RPMI7951 (cell line): ENCODE results near the gene RGMA. TPM values are rescaled to one million over a fixed set of nuclear protein-coding genes. Genes with fewer than 3 reads are reported as not detected.
A peak's percentile ranks its signal among the peaks of the same experiment; 100 is the strongest.

Experiments used
- DNase-seq: peaks from one replicate; pipeline ENCODE4 v3.0.0-alpha.2; 2012; ENCODE audit warnings: low read depth
- total RNA-seq: library from RNA; depleted of rRNA; stranded (reverse); fragments of >200 nt; shearing (Covaris generic); gene quantifications from 2 replicates; pipeline ENCODE4 v1.2.3, GENCODE V29; 2014; rRNA removed

Gene RGMA
- total RNA-seq, 1 experiment from 2014 or later = not detected

DNA sequence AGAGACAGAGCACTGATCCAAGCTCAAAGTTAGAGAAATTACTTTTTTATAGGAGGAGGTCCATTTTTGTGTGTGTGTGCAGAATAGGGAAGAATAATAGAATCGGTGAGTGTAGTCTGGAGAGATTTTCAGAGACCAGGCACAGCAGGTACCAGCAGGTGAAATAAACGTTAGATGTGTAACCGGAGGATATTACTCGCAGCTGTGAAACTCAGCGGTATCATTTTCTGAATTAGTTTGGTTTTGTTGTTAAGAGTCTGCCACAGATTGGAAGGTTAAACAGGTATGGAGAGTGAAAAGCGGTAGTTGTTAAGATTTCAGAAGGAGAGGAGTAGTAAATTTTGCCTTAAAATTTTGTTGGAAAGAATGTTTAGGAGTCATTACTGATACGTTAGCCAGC lies 69.9 kb downstream of the RGMA start:
- DNase-seq = no peak

DNA sequence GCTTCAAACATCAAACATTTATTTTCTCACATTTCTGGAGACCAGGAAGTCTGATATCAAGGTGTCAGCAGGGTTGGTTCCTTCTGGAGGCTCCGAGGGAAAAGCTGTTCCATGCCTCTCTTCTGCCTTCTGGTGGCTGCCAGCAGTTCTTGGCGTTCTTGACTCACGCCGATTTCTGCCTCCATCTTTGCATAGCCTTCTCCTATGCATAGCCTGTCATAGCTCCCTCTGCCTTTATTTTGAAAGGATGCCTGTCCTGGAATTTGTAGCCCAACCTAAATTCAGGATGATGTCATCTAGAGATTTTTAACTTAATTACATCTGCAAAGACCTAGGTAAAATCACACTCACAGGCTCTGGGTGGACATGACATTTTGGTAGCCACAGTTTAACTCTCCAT lies 70.4 kb downstream of the RGMA start:
- DNase-seq = no peak

- DNase-seq = no peak
These were observed 71.5 kb downstream of the RGMA start for GRCh38 chr15:93017526-93017925.

- no peak for DNase-seq
These were observed 76.2 kb downstream of the RGMA start for GRCh38 chr15:93012786-93013185.

GRCh38 chr15:93007994-93008393 lies 81.0 kb downstream of the RGMA start:
- no peak for DNase-seq

DNA sequence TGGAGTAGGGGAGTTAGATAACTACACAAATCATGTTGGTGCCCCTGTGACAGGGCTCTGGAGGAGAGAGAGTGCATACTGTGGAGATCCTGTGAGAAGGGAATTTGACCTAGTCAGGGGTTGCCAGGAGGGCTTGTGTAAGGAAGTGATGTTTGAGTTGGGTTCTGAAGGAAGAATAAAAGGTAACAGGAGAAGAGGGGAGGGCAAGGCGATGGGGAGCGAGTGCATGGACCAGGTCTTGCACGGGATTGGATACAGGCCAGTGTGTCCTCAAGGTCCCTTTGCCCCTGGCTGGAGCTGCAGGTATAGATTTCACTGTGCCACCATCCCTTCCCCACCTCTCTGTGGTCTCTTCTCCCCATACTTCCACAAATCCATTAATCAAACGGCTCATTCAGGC lies 83.9 kb downstream of the RGMA start:
- DNase-seq = no peak

DNA sequence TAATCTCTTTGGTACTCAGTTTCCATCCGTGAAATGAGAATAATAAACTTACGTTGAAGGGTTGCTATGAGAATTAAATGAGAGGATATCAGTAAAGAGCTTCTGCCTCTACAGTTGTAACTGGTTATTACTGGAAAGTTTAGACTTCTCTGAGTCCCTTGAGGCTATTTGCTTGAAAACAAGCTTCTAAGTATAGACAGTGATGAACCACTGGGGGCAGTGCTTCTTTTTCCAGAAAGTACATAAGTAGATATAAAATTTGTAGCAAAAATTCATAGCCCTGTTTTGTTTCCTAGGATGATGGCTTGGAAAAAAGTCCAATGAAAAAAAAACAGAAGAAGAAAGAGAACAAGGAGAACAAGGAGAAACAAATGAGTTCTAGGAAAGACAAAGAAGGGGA lies 87.1 kb downstream of the RGMA start:
- DNase-seq = peak; percentile 11

DNA sequence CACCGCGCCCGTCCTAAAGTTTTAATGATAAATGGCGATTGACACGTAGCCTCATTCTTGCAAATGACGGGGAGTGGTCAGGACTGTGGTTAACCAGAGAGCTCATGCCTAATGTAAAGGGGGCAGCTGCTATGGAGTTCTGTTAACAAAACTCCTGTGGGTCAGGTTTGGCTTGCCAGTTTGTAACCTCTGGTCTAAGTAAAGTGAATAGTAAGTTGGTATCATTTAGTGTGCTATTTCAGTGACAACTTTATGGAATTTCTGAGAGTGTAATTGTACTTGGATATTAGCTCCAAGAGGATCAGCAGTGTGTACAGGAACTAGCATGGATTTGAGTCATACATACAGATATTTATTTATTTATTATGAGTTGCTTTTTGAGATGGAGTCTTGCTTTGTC lies 87.9 kb downstream of the RGMA start:
- no peak for DNase-seq

DNA sequence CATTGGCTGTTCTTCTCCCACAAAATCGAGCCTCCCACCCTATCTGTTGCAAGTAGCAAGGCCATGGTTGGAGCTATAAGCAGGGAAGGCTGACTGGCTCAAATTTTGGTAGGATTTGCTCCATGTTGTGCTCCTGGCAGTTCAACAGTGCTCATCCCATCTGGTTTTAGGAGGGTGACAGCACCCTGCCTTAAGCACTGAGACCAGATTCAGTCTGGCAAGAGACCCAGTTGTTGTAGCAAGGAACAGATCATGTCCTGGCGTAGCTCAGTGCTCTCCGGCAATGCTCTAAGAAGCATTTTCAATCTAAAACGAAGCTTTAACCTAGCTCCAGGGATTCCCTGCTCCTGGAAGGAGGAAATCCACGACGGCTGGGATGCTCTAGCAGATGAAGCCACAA lies 91.2 kb downstream of the RGMA start:
- DNase-seq = no peak

- DNase-seq = no peak
These were observed 96.3 kb downstream of the RGMA start for GRCh38 chr15:92992720-92993119.

DNA sequence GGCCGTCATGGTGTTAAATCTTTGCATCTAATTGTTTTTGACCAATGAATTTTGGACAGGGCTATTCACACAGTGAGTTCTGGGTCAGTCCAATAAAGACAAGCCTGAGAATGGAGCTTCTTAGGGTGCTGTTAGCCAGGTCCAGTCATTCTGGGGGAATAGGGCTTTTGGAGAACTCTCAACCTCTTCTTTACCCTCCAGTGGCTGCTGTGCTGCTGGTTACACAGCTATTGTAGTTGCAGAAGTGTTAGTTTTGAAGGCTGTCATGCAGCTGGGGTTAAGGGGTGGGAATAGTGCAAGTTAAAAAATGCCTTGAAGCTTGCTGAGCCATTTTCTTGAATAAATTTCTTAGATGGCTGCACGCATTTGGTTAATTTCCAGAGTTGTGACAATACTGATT lies 99.0 kb downstream of the RGMA start:
- DNase-seq = no peak

DNA sequence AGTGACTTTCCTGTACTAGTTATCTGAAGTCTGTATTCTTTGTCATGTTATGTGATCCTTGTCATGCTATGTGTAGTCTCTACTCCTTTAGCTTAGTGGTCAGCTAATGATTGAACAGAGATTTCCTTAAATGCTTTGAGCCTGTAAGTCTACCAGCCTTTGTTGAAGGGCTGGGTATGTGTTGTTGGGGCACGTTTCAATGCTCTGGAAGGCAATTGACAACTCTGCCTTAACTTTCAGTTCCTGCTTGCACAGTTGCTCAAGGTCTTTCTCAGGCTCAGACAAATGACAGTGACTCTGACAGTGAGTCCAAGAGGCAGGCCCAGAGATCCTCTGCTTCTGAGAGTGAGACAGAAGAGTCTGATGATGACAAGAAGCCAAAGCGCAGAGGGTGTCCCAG lies 99.5 kb downstream of the RGMA start:
- DNase-seq = no peak

Other genes with a start within 250 kb of the RGMA start
- 37.5 TPM in 2 replicates for gene CHD2, start 188.9 kb downstream of the RGMA start, total RNA-seq